AG04449 (cell line): ENCODE measurements around the gene RNF11.

ENCODE experiments used
- CTCF ChIA-PET: fragments of 350-600 bp; formaldehyde crosslinking; extraction: SDS; loops from one replicate; lab custom pipeline; 2021; ENCODE audit warnings: antibody characterized with exemption; lab: Yijun Ruan, JAX
- POLR2A ChIA-PET: fragments of 400-600, 350-600 bp; formaldehyde crosslinking; extraction: SDS; loops from one replicate; lab custom pipeline; 2020; ENCODE audit warnings: antibody characterized with exemption, inconsistent platforms; lab: Yijun Ruan, JAX
- DNase-seq: peaks from one replicate; pipeline ENCODE4 v3.0.0-alpha.2; 2010; ENCODE audit warnings: low read depth, low spot score
- H3K4me3 ChIP-seq: 2 replicates; pipeline ENCODE4 v1.5.1; 2011; ENCODE audit warnings: low read depth, mild to moderate bottlenecking, control low read depth, low read length
- CTCF ChIP-seq: IDR thresholded peaks from one replicate; pipeline ENCODE4 v1.5.1; 2011; ENCODE audit warnings: mild to moderate bottlenecking, moderate library complexity, low read length, control low read depth, inconsistent platforms; ENCODE audit not compliant: insufficient read depth; ENCODE audit errors: missing control alignments

The RNF11 gene

GRCh38 chr1:51299185-51299885, 63.3 kb downstream of the RNF11 start:
- ChIA-PET CTCF (interaction anchor here (0.6 kb wide), 1 partner anchor 8 kb away, joined by 3 read pairs; no protein-coding TSS in a partner anchor), POLR2A (no interaction called here)
- TF ChIP-seq CTCF = no peak
- H3K4me3 ChIP-seq = no peak overlapping the region
- no peak for DNase-seq

GRCh38 chr1:51299981-51300670, 64.1 kb downstream of the RNF11 start:
- DNase-seq = no peak
- ChIA-PET POLR2A (no interaction called here), CTCF (interaction anchor here (0.6 to 1.0 kb wide), 2 partner anchors 9 to 110 kb away, joined by 3 to 4 read pairs; no protein-coding TSS in a partner anchor)
- no peak overlapping the region for H3K4me3 ChIP-seq
- TF ChIP-seq CTCF = no peak

- H3K4me3 ChIP-seq = no peak overlapping the region
- DNase-seq = no peak
- POLR2A ChIA-PET = no interaction called here
- CTCF ChIA-PET = interaction anchor here (1.0 kb wide), 2 partner anchors 14 to 111 kb away, joined by 3 to 4 read pairs; no protein-coding TSS in a partner anchor
- no peak for TF ChIP-seq CTCF
These were observed 65.2 kb downstream of the RNF11 start for GRCh38 chr1:51301152-51301843.

GRCh38 chr1:51301844-51302162, 65.7 kb downstream of the RNF11 start:
- no peak for TF ChIP-seq CTCF
- no peak overlapping the region for H3K4me3 ChIP-seq
- CTCF ChIA-PET = interaction anchor here (1.0 kb wide), 1 partner anchor 13 kb away, joined by 3 read pairs; no protein-coding TSS in a partner anchor
- POLR2A ChIA-PET = no interaction called here
- no peak for DNase-seq

GRCh38 chr1:51302270-51302669, 66.2 kb downstream of the RNF11 start:
- no peak overlapping the region for H3K4me3 ChIP-seq
- CTCF ChIA-PET = no interaction called here
- no peak for DNase-seq
- POLR2A ChIA-PET = no interaction called here
- TF ChIP-seq CTCF = no peak

GRCh38 chr1:51302746-51303145, 66.7 kb downstream of the RNF11 start:
- no peak for TF ChIP-seq CTCF
- no peak overlapping the region for H3K4me3 ChIP-seq
- CTCF ChIA-PET = no interaction called here
- no peak for DNase-seq
- POLR2A ChIA-PET = no interaction called here
